MCF 10A (cell line): Measurements from ENCODE around the gene NFATC1. TPM values are rescaled to one million over a fixed set of nuclear protein-coding genes. Genes with fewer than 3 reads are reported as not detected.
"Not testable (repeated sequence)": the region's sequence is repeated elsewhere in the genome, so short reads cannot be mapped to it uniquely, and the experiment has no call there.

Experiments
- BruUV-seq: library from RNA; stranded (reverse); fragments of 400-500 nt; replicated peaks from 2 replicates; lab custom pipeline; 2021; lab: Mats Ljungman, UMichigan
- CTCF ChIA-PET: fragments of 300-600 bp; sonication (Branson Sonifier 250); formaldehyde crosslinking; extraction: SDS; loops from one replicate; lab custom pipeline; 2021; ENCODE audit warnings: antibody characterized with exemption, inconsistent platforms; lab: Yijun Ruan, JAX
- POLR2A ChIA-PET: fragments of 300-600, 350-650 bp; sonication (Branson Sonifier 250); formaldehyde crosslinking; extraction: SDS; loops from one replicate; lab custom pipeline; 2020; ENCODE audit warnings: antibody characterized with exemption, inconsistent platforms; lab: Yijun Ruan, JAX
- DNase-seq: peaks from one replicate; pipeline ENCODE4 v3.0.0-alpha.2; 2018; ENCODE audit not compliant: unreplicated experiment
- H3K27ac Mint-ChIP-seq: one replicate; pipeline ENCODE4 v1.8.0; 2022; ENCODE audit warnings: mild to moderate bottlenecking, low read depth, mixed read lengths; ENCODE audit not compliant: unreplicated experiment
- H3K27me3 Mint-ChIP-seq: one replicate; pipeline ENCODE4 v1.8.0; 2022; ENCODE audit warnings: mixed read lengths; ENCODE audit not compliant: insufficient read depth, unreplicated experiment
- H3K36me3 Mint-ChIP-seq: one replicate; pipeline ENCODE4 v1.8.0; 2022; ENCODE audit warnings: mild to moderate bottlenecking, moderate library complexity, mixed read lengths; ENCODE audit not compliant: insufficient read depth, unreplicated experiment
- H3K4me1 Mint-ChIP-seq: one replicate; pipeline ENCODE4 v1.8.0; 2022; ENCODE audit warnings: mixed read lengths; ENCODE audit not compliant: insufficient read depth, unreplicated experiment
- H3K4me3 Mint-ChIP-seq: one replicate; pipeline ENCODE4 v1.8.0; 2022; ENCODE audit warnings: mild to moderate bottlenecking, moderate library complexity, mixed read lengths; ENCODE audit not compliant: unreplicated experiment
- H3K9me3 Mint-ChIP-seq: one replicate; pipeline ENCODE4 v1.8.0; 2022; ENCODE audit warnings: mixed read lengths; ENCODE audit not compliant: unreplicated experiment
- intact Hi-C: fragments of 100-400 bp; cut with micrococcal nuclease; formaldehyde crosslinking; loops from 2 replicates; pipeline ENCODE4 v1.14.1; 2022
- total RNA-seq: library from RNA; stranded (reverse); gene quantifications from 2 replicates; pipeline ENCODE4 v1.2.3, GENCODE V29; 2022
- TF ChIP-seq, protein P1 (sequence below): fragments of 200-600 bp; IDR thresholded peaks from one replicate; pipeline ENCODE4 v1.8.0; 2022; ENCODE audit warnings: antibody characterized with exemption, mild to moderate bottlenecking; ENCODE audit not compliant: unreplicated experiment

Gene NFATC1
- total RNA-seq, 1 experiment from 2014 or later = 2.0 TPM

DNA sequence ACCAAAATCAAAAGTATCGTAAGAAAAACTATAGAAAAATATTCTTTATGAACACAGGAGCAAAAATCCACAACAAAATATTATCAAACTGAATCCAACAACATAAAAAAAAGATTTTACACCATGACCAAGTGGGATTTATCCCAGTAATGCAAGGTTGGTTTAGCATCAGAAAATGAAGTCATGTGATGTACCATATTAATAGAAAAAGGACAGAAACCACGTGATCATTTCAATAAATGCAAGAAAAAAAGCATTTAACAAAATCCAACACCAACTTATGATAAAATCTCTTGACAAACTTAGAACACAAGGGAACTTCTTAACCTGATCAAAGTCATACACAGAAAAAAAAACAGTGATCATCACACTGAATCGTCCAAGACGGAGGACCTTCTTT lies 105.3 kb downstream of the NFATC1 start:
- H3K4me1 Mint-ChIP-seq = no peaks in the 10 kb centered on the region
- ChIA-PET POLR2A (no interaction called here), CTCF (no interaction called here)
- no peaks in the 10 kb centered on the region for H3K27me3 Mint-ChIP-seq
- no peak overlapping the region for H3K27ac Mint-ChIP-seq
- TF ChIP-seq, protein P1, sequence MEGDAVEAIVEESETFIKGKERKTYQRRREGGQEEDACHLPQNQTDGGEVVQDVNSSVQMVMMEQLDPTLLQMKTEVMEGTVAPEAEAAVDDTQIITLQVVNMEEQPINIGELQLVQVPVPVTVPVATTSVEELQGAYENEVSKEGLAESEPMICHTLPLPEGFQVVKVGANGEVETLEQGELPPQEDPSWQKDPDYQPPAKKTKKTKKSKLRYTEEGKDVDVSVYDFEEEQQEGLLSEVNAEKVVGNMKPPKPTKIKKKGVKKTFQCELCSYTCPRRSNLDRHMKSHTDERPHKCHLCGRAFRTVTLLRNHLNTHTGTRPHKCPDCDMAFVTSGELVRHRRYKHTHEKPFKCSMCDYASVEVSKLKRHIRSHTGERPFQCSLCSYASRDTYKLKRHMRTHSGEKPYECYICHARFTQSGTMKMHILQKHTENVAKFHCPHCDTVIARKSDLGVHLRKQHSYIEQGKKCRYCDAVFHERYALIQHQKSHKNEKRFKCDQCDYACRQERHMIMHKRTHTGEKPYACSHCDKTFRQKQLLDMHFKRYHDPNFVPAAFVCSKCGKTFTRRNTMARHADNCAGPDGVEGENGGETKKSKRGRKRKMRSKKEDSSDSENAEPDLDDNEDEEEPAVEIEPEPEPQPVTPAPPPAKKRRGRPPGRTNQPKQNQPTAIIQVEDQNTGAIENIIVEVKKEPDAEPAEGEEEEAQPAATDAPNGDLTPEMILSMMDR = no peak
- intact Hi-C loops = no loop called here
- peaks cover 23% of the 10 kb centered on the region for H3K9me3 Mint-ChIP-seq
- no peaks in the 10 kb centered on the region for H3K36me3 Mint-ChIP-seq
- H3K4me3 Mint-ChIP-seq = no peak overlapping the region
- DNase-seq = no peak
- BruUV-seq = no TSS peak

DNA sequence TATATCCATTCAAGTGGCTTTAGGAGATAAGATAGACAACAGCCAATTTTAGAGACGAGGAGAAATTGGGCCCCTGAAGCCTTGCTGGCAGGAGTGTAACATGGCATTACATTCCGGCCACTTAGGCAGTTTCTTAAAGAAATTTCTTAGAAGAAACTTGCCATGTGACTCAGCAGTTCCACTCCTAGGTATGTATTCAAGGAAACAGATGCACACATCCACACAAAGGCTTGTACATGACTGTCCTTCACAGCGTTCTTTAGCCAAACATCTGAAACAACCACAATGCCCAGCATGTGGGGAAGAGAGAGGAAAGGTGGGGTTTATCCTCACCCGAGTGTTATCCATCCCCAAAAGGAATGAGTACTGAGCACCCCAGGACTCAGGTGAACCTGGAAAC lies 107.1 kb downstream of the NFATC1 start:
- no TSS peak for BruUV-seq
- ChIA-PET POLR2A (no interaction called here), CTCF (no interaction called here)
- H3K27me3 Mint-ChIP-seq = no peaks in the 10 kb centered on the region
- no peak overlapping the region for H3K4me3 Mint-ChIP-seq
- no peak overlapping the region for H3K27ac Mint-ChIP-seq
- H3K36me3 Mint-ChIP-seq = no peaks in the 10 kb centered on the region
- no peak for DNase-seq
- no peaks in the 10 kb centered on the region for H3K4me1 Mint-ChIP-seq
- intact Hi-C loops = no loop called here
- TF ChIP-seq, protein P1 = no peak
- H3K9me3 Mint-ChIP-seq = peaks cover 19% of the 10 kb centered on the region

DNA sequence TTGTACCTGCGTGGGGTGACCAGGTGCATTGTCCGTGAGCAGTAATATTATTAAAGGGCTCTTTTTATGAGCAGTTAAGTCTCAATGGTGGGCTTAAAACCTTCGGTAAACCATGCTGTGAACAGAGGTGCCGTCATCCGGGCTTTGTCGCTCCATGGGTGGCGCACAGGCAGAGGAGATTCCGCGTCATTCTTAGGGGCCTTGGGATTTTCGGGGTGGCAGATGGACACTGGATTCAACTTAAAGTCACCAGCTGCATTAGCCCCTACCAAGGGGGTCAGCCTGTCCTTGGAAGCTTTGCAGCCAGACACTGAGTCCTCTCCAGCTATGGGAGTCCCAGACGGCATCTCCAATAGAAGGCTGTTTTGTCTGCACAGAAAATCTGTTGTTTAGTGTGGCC lies 107.7 kb downstream of the NFATC1 start:
- H3K27me3 Mint-ChIP-seq = no peaks in the 10 kb centered on the region
- no peak overlapping the region for H3K4me3 Mint-ChIP-seq

DNA sequence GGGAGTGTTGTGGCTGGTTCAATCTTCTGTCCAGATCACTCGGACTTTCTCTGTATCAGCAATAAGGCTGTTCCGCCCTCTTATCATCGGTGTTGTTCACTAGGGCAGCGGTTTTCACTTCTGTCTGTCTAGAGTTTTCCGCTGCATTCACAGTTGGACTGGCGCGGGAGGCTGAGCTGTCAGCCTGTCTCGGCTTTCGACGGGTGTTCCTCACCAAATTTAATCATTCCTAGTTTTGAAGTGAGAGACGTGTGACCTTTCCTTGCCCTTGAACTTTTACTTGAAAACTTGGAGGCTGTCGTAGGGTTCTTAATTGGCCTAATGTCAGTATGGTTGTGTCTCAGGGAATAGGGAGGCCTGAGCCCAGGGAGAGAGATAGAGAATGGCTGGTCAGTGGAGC lies 108.3 kb downstream of the NFATC1 start:
- Mint-ChIP-seq H3K4me3 (no peak overlapping the region), H3K27me3 (no peaks in the 10 kb centered on the region), H3K36me3 (no peaks in the 10 kb centered on the region), H3K9me3 (peaks cover 19% of the 10 kb centered on the region), H3K4me1 (no peaks in the 10 kb centered on the region), H3K27ac (no peak overlapping the region)
- TF ChIP-seq, protein P1 = no peak
- ChIA-PET CTCF (no interaction called here), POLR2A (no interaction called here)
- intact Hi-C loops = no loop called here
- no peak for DNase-seq
- BruUV-seq = no TSS peak

More for the DNA sequence above, 107.7 kb downstream of the NFATC1 start:
- POLR2A ChIA-PET = no interaction called here
- Mint-ChIP-seq H3K27ac (no peak overlapping the region), H3K36me3 (no peaks in the 10 kb centered on the region), H3K9me3 (peaks cover 16% of the 10 kb centered on the region), H3K4me1 (no peaks in the 10 kb centered on the region)
- DNase-seq = no peak
- CTCF ChIA-PET = no interaction called here
- intact Hi-C loops = no loop called here
- TF ChIP-seq, protein P1 = no peak
- no TSS peak for BruUV-seq

DNA sequence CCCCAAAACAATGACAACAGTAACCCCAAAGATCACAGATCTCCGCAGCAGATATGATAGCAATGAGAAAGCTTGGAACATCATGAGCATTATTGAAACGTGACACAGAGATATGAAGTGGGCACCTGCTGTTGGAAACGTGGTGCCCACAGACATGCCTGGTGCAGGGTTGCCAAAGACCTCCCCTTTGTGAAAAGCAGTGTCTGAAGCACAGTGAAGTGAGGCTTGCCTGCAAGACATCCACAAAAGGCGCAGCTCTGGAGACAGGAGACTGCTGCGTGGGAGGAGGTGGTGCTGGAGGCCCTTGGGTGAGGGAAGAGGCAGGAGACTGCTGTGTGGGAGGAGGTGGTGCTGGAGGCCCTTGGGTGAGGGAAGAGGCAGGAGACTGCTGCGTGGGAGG lies 108.8 kb downstream of the NFATC1 start:
- H3K36me3 Mint-ChIP-seq, DNase-seq, H3K27ac Mint-ChIP-seq, intact Hi-C loops, BruUV-seq, POLR2A ChIA-PET, H3K4me3 Mint-ChIP-seq, CTCF ChIA-PET, H3K4me1 Mint-ChIP-seq, H3K27me3 Mint-ChIP-seq: not testable (repeated sequence)
- H3K9me3 Mint-ChIP-seq = peaks cover 19% of the 10 kb centered on the region

DNA sequence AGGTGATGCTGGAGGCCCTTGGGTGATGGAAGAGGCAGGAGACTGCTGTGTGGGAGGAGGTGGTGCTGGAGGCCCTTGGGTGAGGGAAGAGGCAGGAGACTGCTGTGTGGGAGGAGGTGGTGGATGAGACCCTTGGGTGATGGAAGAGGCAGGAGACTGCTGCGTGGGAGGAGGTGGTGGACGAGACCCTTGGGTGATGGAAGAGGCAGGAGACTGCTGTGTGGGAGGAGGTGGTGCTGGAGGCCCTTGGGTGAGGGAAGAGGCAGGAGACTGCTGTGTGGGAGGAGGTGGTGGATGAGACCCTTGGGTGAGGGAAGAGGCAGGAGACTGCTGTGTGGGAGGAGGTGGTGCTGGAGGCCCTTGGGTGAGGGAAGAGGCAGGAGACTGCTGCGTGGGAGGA lies 109.7 kb downstream of the NFATC1 start:
- H3K9me3 Mint-ChIP-seq = peaks cover 26% of the 10 kb centered on the region
- intact Hi-C loops, POLR2A ChIA-PET, CTCF ChIA-PET, BruUV-seq, H3K27me3 Mint-ChIP-seq, H3K4me3 Mint-ChIP-seq, H3K27ac Mint-ChIP-seq, H3K4me1 Mint-ChIP-seq, DNase-seq, H3K36me3 Mint-ChIP-seq: not testable (repeated sequence)
